Bronchial epithelial cell (primary cell): ENCODE data around the gene RASSF1. TPM values are rescaled to one million over a fixed set of nuclear protein-coding genes. Genes with fewer than 3 reads are reported as not detected.

ENCODE experiments used
- DNase-seq: peaks from one replicate; pipeline ENCODE4 v3.0.0-alpha.2; 2010; ENCODE audit warnings: low read depth
- FAIRE-seq: peaks from 2 replicates; lab custom pipeline; 2011; peaks lifted over from hg19 to GRCh38; lab: Jason Lieb, UNC
- H3K27me3 ChIP-seq: 2 replicates; pipeline ENCODE4 v1.5.1; 2011; ENCODE audit warnings: low read length; ENCODE audit not compliant: control insufficient read depth, insufficient read depth
- H3K36me3 ChIP-seq: 2 replicates; pipeline ENCODE4 v1.5.1; 2011; ENCODE audit warnings: low read length; ENCODE audit not compliant: control insufficient read depth, insufficient read depth
- H3K4me3 ChIP-seq: 2 replicates; pipeline ENCODE4 v1.5.1; 2011; ENCODE audit warnings: mild to moderate bottlenecking, low read depth, low read length, control low read depth
- total RNA-seq: library from RNA; depleted of rRNA; stranded (reverse); fragments of >200 nt; gene quantifications from 2 replicates; pipeline ENCODE4 v1.2.1, GENCODE V29; 2014
- TF ChIP-seq, protein P1 (sequence below): IDR thresholded peaks from 2 replicates; pipeline ENCODE4 v1.5.1; 2011; ENCODE audit warnings: mild to moderate bottlenecking, moderate library complexity, low read length, control low read depth, inconsistent platforms; ENCODE audit not compliant: insufficient read depth, severe bottlenecking

RASSF1 gene
- total RNA-seq, 1 donor from 2014 or later = 25.5 TPM

GRCh38 chr3:50339485-50340146 is 1.0 kb downstream of the RASSF1 start:
- TF ChIP-seq, protein P1, sequence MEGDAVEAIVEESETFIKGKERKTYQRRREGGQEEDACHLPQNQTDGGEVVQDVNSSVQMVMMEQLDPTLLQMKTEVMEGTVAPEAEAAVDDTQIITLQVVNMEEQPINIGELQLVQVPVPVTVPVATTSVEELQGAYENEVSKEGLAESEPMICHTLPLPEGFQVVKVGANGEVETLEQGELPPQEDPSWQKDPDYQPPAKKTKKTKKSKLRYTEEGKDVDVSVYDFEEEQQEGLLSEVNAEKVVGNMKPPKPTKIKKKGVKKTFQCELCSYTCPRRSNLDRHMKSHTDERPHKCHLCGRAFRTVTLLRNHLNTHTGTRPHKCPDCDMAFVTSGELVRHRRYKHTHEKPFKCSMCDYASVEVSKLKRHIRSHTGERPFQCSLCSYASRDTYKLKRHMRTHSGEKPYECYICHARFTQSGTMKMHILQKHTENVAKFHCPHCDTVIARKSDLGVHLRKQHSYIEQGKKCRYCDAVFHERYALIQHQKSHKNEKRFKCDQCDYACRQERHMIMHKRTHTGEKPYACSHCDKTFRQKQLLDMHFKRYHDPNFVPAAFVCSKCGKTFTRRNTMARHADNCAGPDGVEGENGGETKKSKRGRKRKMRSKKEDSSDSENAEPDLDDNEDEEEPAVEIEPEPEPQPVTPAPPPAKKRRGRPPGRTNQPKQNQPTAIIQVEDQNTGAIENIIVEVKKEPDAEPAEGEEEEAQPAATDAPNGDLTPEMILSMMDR = no peak
- peak overlapping the region; percentile 44 for H3K4me3 ChIP-seq
- no peaks in the 10 kb centered on the region for H3K27me3 ChIP-seq
- DNase-seq (no peak), FAIRE-seq (no peak)
- no peaks in the 10 kb centered on the region for H3K36me3 ChIP-seq

DNA sequence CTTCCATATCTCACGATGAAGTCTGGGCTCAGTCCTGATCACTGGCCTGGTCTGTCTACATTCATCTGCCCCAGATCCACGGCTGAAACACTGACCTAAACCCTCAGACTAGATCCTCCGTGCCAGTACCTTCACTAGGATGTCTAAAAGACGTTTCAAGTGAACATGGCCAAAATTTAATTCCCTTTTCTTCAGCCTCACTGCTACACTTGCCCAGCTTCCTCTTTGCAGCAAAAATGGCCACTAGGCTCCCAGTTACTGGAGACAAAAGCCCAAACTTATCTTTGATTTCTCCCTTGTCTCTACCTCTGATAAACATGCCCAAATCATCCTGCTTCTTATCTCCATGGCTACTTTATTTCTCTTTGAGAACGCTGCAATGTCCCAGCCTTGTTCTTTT is 1.7 kb downstream of the RASSF1 start:
- no peak overlapping the region for H3K4me3 ChIP-seq
- TF ChIP-seq, protein P1 = no peak
- H3K36me3 ChIP-seq = no peaks in the 10 kb centered on the region
- no peaks in the 10 kb centered on the region for H3K27me3 ChIP-seq
- FAIRE-seq (peak; percentile 36), DNase-seq (no peak)

DNA sequence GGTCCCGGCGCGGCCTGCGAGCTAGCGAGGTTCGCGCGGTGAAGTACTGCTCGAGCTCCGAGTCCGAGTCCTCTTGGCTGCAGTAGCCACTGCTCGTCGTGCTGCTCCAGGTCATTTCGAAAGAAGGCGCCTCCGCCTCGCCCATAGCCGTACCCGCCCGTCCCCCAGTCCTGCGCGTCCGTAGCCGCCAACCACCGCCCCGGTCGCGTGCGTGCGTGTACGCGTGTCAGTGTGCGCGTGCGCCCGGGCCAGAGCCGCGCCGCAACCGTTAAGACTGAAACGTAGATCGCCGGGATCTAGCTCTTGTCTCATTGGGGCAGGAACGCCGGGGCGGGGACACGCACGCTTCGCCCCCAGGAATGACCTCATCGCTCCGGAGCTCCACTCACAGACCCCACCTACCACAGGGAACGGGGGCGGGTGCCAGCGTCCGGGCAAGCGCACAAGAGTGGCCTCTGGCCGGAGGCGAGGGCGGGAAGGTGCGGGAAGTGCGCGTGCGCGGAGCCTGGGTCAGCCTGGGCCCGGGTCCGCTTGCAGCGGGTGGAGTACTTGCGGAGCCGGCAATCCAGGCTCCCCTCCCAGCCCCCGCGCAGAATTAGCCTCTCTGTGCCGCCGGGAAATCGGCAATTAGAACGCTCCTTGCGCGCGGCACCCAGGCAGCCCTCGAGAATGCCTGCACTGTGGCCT is 3.3 kb downstream of the RASSF1 start:
- TF ChIP-seq, protein P1 = no peak
- peak; percentile 96 for DNase-seq
- no peak for FAIRE-seq
- Histone ChIP-seq H3K27me3 (no peaks in the 10 kb centered on the region), H3K4me3 (peak overlapping the region; percentile 90), H3K36me3 (no peaks in the 10 kb centered on the region)

DNA sequence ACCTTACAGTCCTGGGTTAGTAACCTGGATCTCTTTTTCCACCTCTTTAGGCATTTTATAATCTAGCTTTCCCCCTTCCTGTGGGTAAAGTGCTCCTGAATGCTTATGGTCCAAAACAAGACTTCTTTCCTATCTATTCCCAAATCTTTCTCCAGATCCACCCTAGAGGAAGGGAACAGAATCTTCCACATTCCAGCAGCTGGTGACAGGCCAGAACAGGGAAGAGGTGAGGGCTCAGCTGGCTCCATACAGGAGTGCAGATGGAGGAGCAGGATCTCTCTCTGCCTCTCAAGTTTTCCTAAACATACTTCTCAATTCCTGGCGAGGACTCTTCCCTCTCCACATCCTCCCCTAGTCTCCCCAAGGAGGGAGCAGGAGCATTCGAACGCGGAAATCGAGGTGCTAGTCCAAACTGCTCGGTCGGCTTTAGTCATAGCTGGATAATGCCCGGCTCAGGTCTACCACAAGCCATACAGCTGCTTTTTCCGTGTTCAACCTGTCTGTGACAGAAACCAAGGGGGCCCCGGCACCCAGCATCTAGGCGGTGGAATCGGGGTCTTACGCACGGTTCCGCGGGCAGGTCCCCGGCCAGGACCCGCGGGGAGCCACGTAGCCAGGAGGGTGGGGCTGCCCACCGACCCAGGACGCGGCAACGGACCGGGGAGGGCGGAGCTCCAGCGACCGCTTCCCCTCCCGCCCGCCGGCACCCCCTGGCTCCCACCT is 4.0 kb downstream of the RASSF1 start:
- TF ChIP-seq, protein P1 = no peak
- DNase-seq = peak; percentile 53
- Histone ChIP-seq H3K27me3 (no peaks in the 10 kb centered on the region), H3K4me3 (peak overlapping the region; percentile 90), H3K36me3 (peaks cover 1% of the 10 kb centered on the region)
- no peak for FAIRE-seq

DNA sequence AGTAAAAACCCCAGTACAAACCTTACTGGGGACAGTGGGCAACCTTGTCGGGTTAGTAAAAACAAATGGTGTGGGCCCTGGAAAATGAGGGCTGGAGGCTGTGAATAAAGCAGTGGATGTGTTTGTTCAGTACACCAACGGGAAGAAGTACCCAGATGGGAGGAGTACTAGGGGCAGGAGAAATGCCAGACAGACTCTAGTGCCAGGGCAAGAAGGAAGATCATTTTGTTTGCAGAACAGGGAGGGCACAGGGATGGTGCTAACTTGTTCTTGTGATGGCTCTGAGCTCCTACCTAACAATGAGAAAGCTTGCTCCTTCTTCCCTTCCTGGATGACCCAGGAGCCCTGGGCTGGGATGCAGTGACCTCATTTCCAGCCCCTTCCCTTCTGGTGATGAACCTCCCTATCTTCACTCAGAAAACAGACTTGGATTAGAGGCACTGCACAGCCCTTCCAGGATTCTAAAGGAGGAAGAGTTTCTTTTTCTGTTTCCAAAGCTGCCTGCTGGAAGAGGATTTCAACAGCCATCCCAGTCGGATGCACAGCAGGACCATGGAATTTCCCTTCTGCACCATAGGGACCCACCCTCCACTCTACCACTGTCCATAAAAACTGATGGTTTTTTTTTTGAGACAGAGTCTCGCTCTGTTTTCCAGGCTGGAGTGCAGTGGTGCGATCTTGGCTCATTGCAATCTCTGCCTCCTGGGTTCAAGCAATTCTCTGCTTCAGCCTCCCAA is 6.1 kb downstream of the RASSF1 start:
- Histone ChIP-seq H3K27me3 (no peaks in the 10 kb centered on the region), H3K36me3 (peaks cover 16% of the 10 kb centered on the region), H3K4me3 (no peak overlapping the region)
- TF ChIP-seq, protein P1 = no peak
- FAIRE-seq (no peak), DNase-seq (no peak)
